Keratinocyte (primary cell): ENCODE data around the gene CCDC33. TPM values are rescaled to one million over a fixed set of nuclear protein-coding genes. Genes with fewer than 3 reads are reported as not detected.

Source experiments
- DNase-seq: peaks from one replicate; pipeline ENCODE4 v3.0.0-alpha.2; 2011; ENCODE audit warnings: low read depth, missing footprints, low spot score
- FAIRE-seq: peaks from 2 replicates; lab custom pipeline; 2011; peaks lifted over from hg19 to GRCh38; lab: Jason Lieb, UNC
- H2AFZ ChIP-seq: 2 replicates; pipeline ENCODE4 v1.6.0; 2012; ENCODE audit warnings: low read length, control low read depth, inconsistent platforms; ENCODE audit not compliant: control insufficient read depth
- H3K27ac ChIP-seq: 2 replicates; pipeline ENCODE4 v1.5.1; 2011; ENCODE audit warnings: low read length; ENCODE audit not compliant: control insufficient read depth, insufficient read depth
- H3K27me3 ChIP-seq: 3 replicates; pipeline ENCODE4 v1.6.0; 2011; ENCODE audit warnings: low read length; ENCODE audit not compliant: control insufficient read depth, insufficient read depth; ENCODE audit errors: extremely low read depth
- H3K36me3 ChIP-seq, 2 experiments: 2 replicates in 1 of 2; 3 replicates in 1 of 2; pipeline ENCODE4 v1.5.1; 2011; ENCODE audit warnings: low read length in 2 of 2, mild to moderate bottlenecking in 1 of 2; ENCODE audit not compliant: control insufficient read depth in 2 of 2, insufficient read depth in 2 of 2; ENCODE audit errors: extremely low read depth in 1 of 2
- H3K4me1 ChIP-seq: 3 replicates; pipeline ENCODE4 v1.5.1; 2011; ENCODE audit warnings: low read length; ENCODE audit not compliant: control insufficient read depth, insufficient read depth; ENCODE audit errors: extremely low read depth
- H3K4me2 ChIP-seq: 3 replicates; pipeline ENCODE4 v1.6.0; 2011; ENCODE audit warnings: low read depth, low read length; ENCODE audit not compliant: control insufficient read depth, insufficient read depth; ENCODE audit errors: extremely low read depth
- H3K4me3 ChIP-seq, 3 experiments: fragments of 200-600 bp in 1 of 3; sonication (generic) in 1 of 3; 2 replicates in 2 of 3; 3 replicates in 1 of 3; pipeline ENCODE4 v1.5.1; 2011 to 2016; ENCODE audit warnings: low read length in 3 of 3, mild to moderate bottlenecking in 3 of 3, control low read depth in 2 of 3, inconsistent platforms in 1 of 3, low read depth in 1 of 3, mixed read lengths in 1 of 3, mixed run types in 1 of 3, moderate library complexity in 1 of 3; ENCODE audit not compliant: control insufficient read depth in 2 of 3, insufficient read depth in 2 of 3; ENCODE audit errors: extremely low read depth in 1 of 3
- H3K79me2 ChIP-seq: 2 replicates; pipeline ENCODE4 v1.6.0; 2012; ENCODE audit warnings: low read length; ENCODE audit not compliant: control insufficient read depth, insufficient read depth
- H3K9ac ChIP-seq: 3 replicates; pipeline ENCODE4 v1.6.0; 2011; ENCODE audit warnings: low read length; ENCODE audit not compliant: control insufficient read depth, insufficient read depth; ENCODE audit errors: extremely low read depth
- H3K9me1 ChIP-seq: 3 replicates; pipeline ENCODE4 v1.6.0; 2011; ENCODE audit warnings: low read length; ENCODE audit not compliant: control insufficient read depth, insufficient read depth; ENCODE audit errors: extremely low read depth
- H3K9me3 ChIP-seq: 2 replicates; pipeline ENCODE4 v1.5.1; 2012; ENCODE audit warnings: low read depth, low read length; ENCODE audit not compliant: control insufficient read depth
- H4K20me1 ChIP-seq: 3 replicates; pipeline ENCODE4 v1.6.0; 2011; ENCODE audit warnings: low read length; ENCODE audit not compliant: control insufficient read depth, insufficient read depth; ENCODE audit errors: extremely low read depth
- CTCF ChIP-seq, 3 experiments: IDR thresholded peaks in 1 of 3; conservative IDR thresholded peaks in 1 of 3; optimal IDR thresholded peaks in 1 of 3; 2 replicates in 2 of 3; 3 replicates in 1 of 3; pipeline versions ENCODE3 to v1.5.1; 2011; ENCODE audit warnings: low read length in 3 of 3, mild to moderate bottlenecking in 3 of 3, moderate library complexity in 2 of 3, control low read depth in 1 of 3, inconsistent platforms in 1 of 3; ENCODE audit not compliant: insufficient read depth in 2 of 3; ENCODE audit errors: extremely low read depth in 1 of 3
- EZH2 ChIP-seq: IDR thresholded peaks from one replicate; pipeline ENCODE4 v1.6.1; 2012; ENCODE audit warnings: inconsistent platforms, mild to moderate bottlenecking, low read length, moderate library complexity
- dilution Hi-C: fragments of 300-500 bp; cut with MboI; formaldehyde crosslinking; loops from one replicate; pipeline ENCODE4 v1.7.0; 2020; ENCODE audit warnings: low sequenced_read_pairs; ENCODE audit not compliant: extremely low pct_ligation_motif_present
- polyA plus RNA-seq, 5 experiments: library from polyadenylated mRNA; depleted of rRNA in 3 of 5; stranded (reverse) in 3 of 5; stranded (forward) in 1 of 5; unstranded in 1 of 5; fragments of >200 nt; gene quantifications; 1 replicate in 1 of 5; 2 replicates in 3 of 5; 3 replicates in 1 of 5; pipeline versions ENCODE4 v1.2.1 to v1.2.3, GENCODE V29; 2011 to 2012; ENCODE audit warnings: missing spikeins in 2 of 5, low read depth in 1 of 5, low replicate concordance in 1 of 5

The CCDC33 gene
- polyA plus RNA-seq, 1 donor (not counting 4 experiments of a cell fraction or from before 2014, with no cell fraction given), result not detected

GRCh38 chr15:74208496-74208895, 27.6 kb upstream of the CCDC33 start:
- dilution Hi-C loops, result no loop called here
- Histone ChIP-seq H3K79me2 (no peaks in the 10 kb centered on the region), H3K4me3 (no peak overlapping the region), H3K9me3 (no peaks in the 10 kb centered on the region), H4K20me1 (no peaks in the 10 kb centered on the region), H3K9ac (no peak overlapping the region), H3K4me1 (peaks cover under 1% of the 10 kb centered on the region), H3K36me3 (no peaks in the 10 kb centered on the region), H3K27ac (no peak overlapping the region), H3K27me3 (peaks cover 33% of the 10 kb centered on the region), H3K4me2 (no peak overlapping the region), H3K9me1 (no peaks in the 10 kb centered on the region), H2AFZ (no peak overlapping the region)
- no peak for DNase-seq
- no peak for FAIRE-seq
- TF ChIP-seq EZH2 (no peak), CTCF (optimal IDR thresholded peaks at IDR 0.05 in 1 of 3, IDR thresholded peaks at IDR 0.05 in 1 of 3, conservative IDR thresholded peaks at IDR 0.05 in 1 of 3; ENCODE audit: extremely low read depth in 1 of 3, insufficient read depth in 2 of 3, low read length in 3 of 3) (no peak)

GRCh38 chr15:74208901-74209559, 27.1 kb upstream of the CCDC33 start:
- H2AFZ ChIP-seq, result no peak overlapping the region
- no peaks in the 10 kb centered on the region for H3K36me3 ChIP-seq
- H3K9ac ChIP-seq, result no peak overlapping the region
- no peaks in the 10 kb centered on the region for H3K9me1 ChIP-seq
- H3K9me3 ChIP-seq, result no peaks in the 10 kb centered on the region
- dilution Hi-C loops, result no loop called here
- DNase-seq (no peak), FAIRE-seq (no peak)
- no peak overlapping the region for H3K4me2 ChIP-seq
- no peaks in the 10 kb centered on the region for H4K20me1 ChIP-seq
- no peak overlapping the region for H3K4me3 ChIP-seq
- peaks cover 36% of the 10 kb centered on the region for H3K27me3 ChIP-seq
- TF ChIP-seq EZH2 (no peak), CTCF (optimal IDR thresholded peaks at IDR 0.05 in 1 of 3, IDR thresholded peaks at IDR 0.05 in 1 of 3, conservative IDR thresholded peaks at IDR 0.05 in 1 of 3; ENCODE audit: extremely low read depth in 1 of 3, insufficient read depth in 2 of 3, low read length in 3 of 3) (no peak)
- H3K27ac ChIP-seq, result no peak overlapping the region
- H3K4me1 ChIP-seq, result no peaks in the 10 kb centered on the region
- H3K79me2 ChIP-seq, result no peaks in the 10 kb centered on the region
